Measurements from ENCODE around the gene ELMO1. TPM values are rescaled to one million over a fixed set of nuclear protein-coding genes. Genes with fewer than 3 reads are reported as not detected.

ELMO1 gene
- total RNA-seq, 1 experiment from 2014 or later = 1.1 TPM

DNA sequence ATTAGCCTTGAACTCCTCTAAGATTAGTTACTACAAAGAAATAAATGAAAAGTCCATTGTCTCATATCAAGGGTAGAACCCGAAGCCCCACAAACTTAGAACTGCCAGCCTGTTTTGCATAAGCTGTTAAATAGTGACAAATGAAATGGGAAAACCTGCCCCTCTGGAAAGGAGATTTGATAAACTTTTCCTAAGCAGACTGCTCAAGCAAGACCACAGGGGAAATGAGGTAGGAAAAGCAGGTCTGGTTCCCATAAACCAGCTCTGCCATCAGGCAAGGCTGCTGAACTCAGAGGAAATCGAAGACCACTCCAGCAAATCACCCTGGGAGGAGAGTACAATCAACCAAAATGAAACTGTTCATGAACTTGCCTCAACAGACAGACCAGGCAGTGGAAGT, 542.8 kb downstream of the ELMO1 start (continued):
- TF ChIP-seq, protein P1, sequence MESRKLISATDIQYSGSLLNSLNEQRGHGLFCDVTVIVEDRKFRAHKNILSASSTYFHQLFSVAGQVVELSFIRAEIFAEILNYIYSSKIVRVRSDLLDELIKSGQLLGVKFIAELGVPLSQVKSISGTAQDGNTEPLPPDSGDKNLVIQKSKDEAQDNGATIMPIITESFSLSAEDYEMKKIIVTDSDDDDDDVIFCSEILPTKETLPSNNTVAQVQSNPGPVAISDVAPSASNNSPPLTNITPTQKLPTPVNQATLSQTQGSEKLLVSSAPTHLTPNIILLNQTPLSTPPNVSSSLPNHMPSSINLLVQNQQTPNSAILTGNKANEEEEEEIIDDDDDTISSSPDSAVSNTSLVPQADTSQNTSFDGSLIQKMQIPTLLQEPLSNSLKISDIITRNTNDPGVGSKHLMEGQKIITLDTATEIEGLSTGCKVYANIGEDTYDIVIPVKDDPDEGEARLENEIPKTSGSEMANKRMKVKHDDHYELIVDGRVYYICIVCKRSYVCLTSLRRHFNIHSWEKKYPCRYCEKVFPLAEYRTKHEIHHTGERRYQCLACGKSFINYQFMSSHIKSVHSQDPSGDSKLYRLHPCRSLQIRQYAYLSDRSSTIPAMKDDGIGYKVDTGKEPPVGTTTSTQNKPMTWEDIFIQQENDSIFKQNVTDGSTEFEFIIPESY (IDR thresholded peaks at IDR 0.05; ENCODE audit: extremely low read depth, insufficient replicate concordance, low read length) = no peak

DNA sequence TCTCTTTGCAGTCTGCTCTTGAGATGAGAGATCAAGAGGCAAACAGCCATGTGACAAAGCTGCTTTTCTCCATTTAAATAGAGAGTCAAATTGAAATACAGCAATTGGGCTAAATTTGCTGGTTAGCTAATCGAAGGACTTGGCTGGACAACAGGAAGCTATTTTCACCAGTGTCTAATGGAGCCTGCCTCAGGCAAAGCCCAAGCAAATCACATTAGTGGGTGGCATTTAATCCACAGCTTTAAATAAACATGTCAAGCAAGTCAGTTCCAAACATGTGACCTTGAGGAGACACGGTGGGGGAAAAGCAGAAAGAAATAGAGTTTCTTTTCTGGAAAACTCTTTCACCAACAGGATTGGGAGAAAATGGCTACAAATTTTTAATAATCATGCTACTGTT, 543.9 kb downstream of the ELMO1 start:
- H3K79me2 ChIP-seq (ENCODE audit: insufficient read depth, low read length) = no peaks in the 10 kb centered on the region
- H4K20me1 ChIP-seq (ENCODE audit: insufficient read depth) = no peaks in the 10 kb centered on the region
- DNase-seq (ENCODE audit: low read depth, low spot score) (no peak), ATAC-seq (no peak)
- no peak overlapping the region for H3K4me2 ChIP-seq (ENCODE audit: low read length)
- POLR2A ChIA-PET = no interaction called here
- no TSS peak for BruUV-seq (replicated peaks)
- H3K36me3 ChIP-seq (ENCODE audit: control insufficient read depth in 1 of 2, insufficient read depth in 2 of 2, low read length in 2 of 2) = no peaks in the 10 kb centered on the region
- no peaks in the 10 kb centered on the region for H3K9me3 ChIP-seq (ENCODE audit: control insufficient read depth in 1 of 2, insufficient read depth in 1 of 2, low read depth in 1 of 2, low read length in 2 of 2)
- 0 out of 2 replicates have a peak, but pooled peaks cover 4% of the 10 kb centered on the region for H3K27me3 ChIP-seq (ENCODE audit: insufficient read depth, low read length)
- H3K27ac ChIP-seq (ENCODE audit: low read depth, low read length) = no peak overlapping the region
- H3K9me2 ChIP-seq (ENCODE audit: insufficient read depth) = no peaks in the 10 kb centered on the region
- no peak overlapping the region for H3K9ac ChIP-seq (ENCODE audit: low read length)
- H3K4me1 ChIP-seq (ENCODE audit: control insufficient read depth in 1 of 2, insufficient read depth in 2 of 2, low read length in 2 of 2) = no peaks in the 10 kb centered on the region
- H2AFZ ChIP-seq (ENCODE audit: low read depth, low read length, poor library complexity, severe bottlenecking) = no peak overlapping the region
- intact Hi-C loops (cut with micrococcal nuclease) = no loop called here
- RAD21 ChIA-PET (ENCODE audit: low non-redundant PET in 1 of 2, low total read pairs in 2 of 2, uncharacterized antibody in 2 of 2, unreplicated experiment in 2 of 2) = no interaction called here
- CTCF ChIA-PET = no interaction called here
- H3K4me3 ChIP-seq (replicated peaks in 1 of 2; ENCODE audit: low read depth in 1 of 2, low read length in 2 of 2) = no peak overlapping the region
- TF ChIP-seq, protein P2, sequence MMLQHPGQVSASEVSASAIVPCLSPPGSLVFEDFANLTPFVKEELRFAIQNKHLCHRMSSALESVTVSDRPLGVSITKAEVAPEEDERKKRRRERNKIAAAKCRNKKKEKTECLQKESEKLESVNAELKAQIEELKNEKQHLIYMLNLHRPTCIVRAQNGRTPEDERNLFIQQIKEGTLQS (IDR thresholded peaks at IDR 0.05) = no peak
- no peak for TF ChIP-seq POLR2A (IDR thresholded peaks at IDR 0.05; ENCODE audit: borderline replicate concordance, extremely low read depth, insufficient read depth, insufficient read length)
- TF ChIP-seq ZNF274 (IDR thresholded peaks at IDR 0.05; ENCODE audit: low read depth, low read length) = no peak
- no peak for TF ChIP-seq FOSL1 (IDR thresholded peaks at IDR 0.05; ENCODE audit: low read depth)
- TF ChIP-seq, protein P3, sequence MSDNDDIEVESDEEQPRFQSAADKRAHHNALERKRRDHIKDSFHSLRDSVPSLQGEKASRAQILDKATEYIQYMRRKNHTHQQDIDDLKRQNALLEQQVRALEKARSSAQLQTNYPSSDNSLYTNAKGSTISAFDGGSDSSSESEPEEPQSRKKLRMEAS (IDR thresholded peaks at IDR 0.05) = no peak
- no peak for TF ChIP-seq JUND (IDR thresholded peaks at IDR 0.05)
- no peak for TF ChIP-seq POLR2AphosphoS5 (IDR thresholded peaks at IDR 0.05; ENCODE audit: low read depth, low read length)
- no peak for TF ChIP-seq RAD21 (IDR thresholded peaks at IDR 0.05; ENCODE audit: low read depth)
- TF ChIP-seq CBX3 (IDR thresholded peaks at IDR 0.05; ENCODE audit: low read depth) = no peak
- TF ChIP-seq ELF1 (IDR thresholded peaks at IDR 0.05; ENCODE audit: borderline replicate concordance, low read depth) = no peak
- TF ChIP-seq ZFX (IDR thresholded peaks at IDR 0.05) = no peak
- no peak for TF ChIP-seq EGR1 (IDR thresholded peaks at IDR 0.05; ENCODE audit: low read depth)
- no peak for TF ChIP-seq YY1 (IDR thresholded peaks at IDR 0.05; ENCODE audit: extremely low read depth, insufficient replicate concordance, low read depth, low read length)
- TF ChIP-seq, protein P4, sequence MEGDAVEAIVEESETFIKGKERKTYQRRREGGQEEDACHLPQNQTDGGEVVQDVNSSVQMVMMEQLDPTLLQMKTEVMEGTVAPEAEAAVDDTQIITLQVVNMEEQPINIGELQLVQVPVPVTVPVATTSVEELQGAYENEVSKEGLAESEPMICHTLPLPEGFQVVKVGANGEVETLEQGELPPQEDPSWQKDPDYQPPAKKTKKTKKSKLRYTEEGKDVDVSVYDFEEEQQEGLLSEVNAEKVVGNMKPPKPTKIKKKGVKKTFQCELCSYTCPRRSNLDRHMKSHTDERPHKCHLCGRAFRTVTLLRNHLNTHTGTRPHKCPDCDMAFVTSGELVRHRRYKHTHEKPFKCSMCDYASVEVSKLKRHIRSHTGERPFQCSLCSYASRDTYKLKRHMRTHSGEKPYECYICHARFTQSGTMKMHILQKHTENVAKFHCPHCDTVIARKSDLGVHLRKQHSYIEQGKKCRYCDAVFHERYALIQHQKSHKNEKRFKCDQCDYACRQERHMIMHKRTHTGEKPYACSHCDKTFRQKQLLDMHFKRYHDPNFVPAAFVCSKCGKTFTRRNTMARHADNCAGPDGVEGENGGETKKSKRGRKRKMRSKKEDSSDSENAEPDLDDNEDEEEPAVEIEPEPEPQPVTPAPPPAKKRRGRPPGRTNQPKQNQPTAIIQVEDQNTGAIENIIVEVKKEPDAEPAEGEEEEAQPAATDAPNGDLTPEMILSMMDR (IDR thresholded peaks at IDR 0.05 in 2 of 3, conservative IDR thresholded peaks at IDR 0.05 in 1 of 3; ENCODE audit: borderline replicate concordance in 1 of 3, insufficient read depth in 1 of 3, low read depth in 2 of 3, low read length in 2 of 3) = no peak
- TF ChIP-seq CEBPB (IDR thresholded peaks at IDR 0.05; ENCODE audit: low read depth) = no peak
- no peak for TF ChIP-seq REST (IDR thresholded peaks at IDR 0.05; ENCODE audit: low read depth)
- TF ChIP-seq EZH2phosphoT487 (IDR thresholded peaks at IDR 0.05; ENCODE audit: borderline replicate concordance) = no peak
- no peak for TF ChIP-seq TCF7L2 (IDR thresholded peaks at IDR 0.05; ENCODE audit: borderline replicate concordance, extremely low read depth, insufficient read depth, insufficient read length)
